Cardiac fibroblast (primary cell): ENCODE data around the gene PPARD.

Experiments
- DNase-seq, 2 donors: peaks; one replicate each; pipeline versions ENCODE4 v3.0.0 to v3.0.0-alpha.2; 2010; ENCODE audit warnings: low read depth in 2 of 2
- H3K4me3 ChIP-seq, 2 donors: replicated peaks in 1 of 2; 1 replicate in 1 of 2; 2 replicates in 1 of 2; pipeline ENCODE4 v1.5.1; 2011; ENCODE audit warnings: low read depth in 2 of 2, low read length in 2 of 2, mild to moderate bottlenecking in 2 of 2, moderate library complexity in 1 of 2
- TF ChIP-seq, protein P1 (sequence below): IDR thresholded peaks from one replicate; pipeline ENCODE4 v1.5.1; 2011; ENCODE audit warnings: low read depth, mild to moderate bottlenecking, low read length, inconsistent platforms

Gene PPARD

DNA sequence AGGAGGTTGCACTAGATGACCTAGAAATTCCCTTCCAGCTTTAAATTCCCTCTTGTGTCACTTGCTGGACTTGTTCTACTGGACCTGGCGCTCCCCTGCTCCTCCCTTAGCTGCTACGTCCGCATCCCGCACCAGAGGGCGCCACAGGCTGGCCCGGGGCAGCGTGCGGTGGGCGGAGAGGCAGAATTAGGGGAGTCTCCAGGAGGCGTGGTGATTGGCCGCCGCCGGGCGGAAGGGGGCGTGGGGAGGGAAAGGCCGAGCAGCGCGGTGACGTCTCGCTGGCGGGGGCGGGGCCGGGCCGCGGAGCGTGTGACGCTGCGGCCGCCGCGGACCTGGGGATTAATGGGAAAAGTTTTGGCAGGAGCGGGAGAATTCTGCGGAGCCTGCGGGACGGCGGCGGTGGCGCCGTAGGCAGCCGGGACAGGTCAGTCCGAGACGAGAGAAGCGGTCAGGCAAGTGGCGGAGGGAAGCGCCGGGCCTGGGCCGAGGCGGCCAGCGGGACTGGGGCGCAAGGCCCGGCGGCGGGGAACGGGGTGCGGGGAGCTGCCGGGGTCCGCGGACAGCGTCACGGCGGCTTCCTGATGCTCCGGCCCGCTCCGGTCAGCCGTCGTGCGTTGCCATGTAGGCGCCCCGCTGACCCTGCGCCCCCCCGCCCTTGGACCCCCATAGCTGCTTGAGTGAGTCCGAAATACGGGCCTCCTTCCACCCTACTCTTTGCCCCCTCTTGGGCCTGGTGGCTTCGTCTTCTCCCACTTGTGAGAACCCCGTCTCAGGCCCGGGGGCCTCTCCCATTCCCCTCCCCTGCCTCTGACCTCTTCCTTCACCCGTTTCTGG lies at the start of gene PPARD:
Gene PPARD, plus strand, starts transcription at position 301 of the 834 bp plus-strand sequence. CDS start 68,530 bp downstream, outside the sequence.
- peak; percentile 96 to 97 for DNase-seq
- peak within 1 kb of the TSS; percentile 78 to 79 for H3K4me3 ChIP-seq
- TF ChIP-seq, protein P1, sequence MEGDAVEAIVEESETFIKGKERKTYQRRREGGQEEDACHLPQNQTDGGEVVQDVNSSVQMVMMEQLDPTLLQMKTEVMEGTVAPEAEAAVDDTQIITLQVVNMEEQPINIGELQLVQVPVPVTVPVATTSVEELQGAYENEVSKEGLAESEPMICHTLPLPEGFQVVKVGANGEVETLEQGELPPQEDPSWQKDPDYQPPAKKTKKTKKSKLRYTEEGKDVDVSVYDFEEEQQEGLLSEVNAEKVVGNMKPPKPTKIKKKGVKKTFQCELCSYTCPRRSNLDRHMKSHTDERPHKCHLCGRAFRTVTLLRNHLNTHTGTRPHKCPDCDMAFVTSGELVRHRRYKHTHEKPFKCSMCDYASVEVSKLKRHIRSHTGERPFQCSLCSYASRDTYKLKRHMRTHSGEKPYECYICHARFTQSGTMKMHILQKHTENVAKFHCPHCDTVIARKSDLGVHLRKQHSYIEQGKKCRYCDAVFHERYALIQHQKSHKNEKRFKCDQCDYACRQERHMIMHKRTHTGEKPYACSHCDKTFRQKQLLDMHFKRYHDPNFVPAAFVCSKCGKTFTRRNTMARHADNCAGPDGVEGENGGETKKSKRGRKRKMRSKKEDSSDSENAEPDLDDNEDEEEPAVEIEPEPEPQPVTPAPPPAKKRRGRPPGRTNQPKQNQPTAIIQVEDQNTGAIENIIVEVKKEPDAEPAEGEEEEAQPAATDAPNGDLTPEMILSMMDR = peak; percentile 99

DNA sequence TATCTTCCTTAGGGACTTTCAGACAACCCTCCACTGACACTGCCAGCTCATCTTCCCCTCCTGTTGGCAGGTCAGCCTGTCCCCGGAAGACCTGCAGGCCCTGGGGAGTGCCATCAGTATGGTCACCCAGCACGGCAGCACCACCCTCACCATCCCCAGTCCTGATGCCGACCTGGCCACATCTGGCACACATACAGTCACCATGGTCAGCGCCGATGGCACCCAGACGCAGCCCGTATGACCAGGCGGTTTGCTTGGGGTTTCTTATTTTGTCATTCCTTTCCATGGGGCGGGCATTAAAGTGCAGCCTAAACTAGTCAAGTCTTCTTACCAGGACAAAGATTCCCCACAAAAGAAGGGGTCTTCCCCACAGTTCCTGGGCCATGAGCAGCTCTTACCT lies 48.7 kb upstream of the PPARD start:
- DNase-seq = no peak
- H3K4me3 ChIP-seq = no peak overlapping the region
- TF ChIP-seq, protein P1 = no peak

DNA sequence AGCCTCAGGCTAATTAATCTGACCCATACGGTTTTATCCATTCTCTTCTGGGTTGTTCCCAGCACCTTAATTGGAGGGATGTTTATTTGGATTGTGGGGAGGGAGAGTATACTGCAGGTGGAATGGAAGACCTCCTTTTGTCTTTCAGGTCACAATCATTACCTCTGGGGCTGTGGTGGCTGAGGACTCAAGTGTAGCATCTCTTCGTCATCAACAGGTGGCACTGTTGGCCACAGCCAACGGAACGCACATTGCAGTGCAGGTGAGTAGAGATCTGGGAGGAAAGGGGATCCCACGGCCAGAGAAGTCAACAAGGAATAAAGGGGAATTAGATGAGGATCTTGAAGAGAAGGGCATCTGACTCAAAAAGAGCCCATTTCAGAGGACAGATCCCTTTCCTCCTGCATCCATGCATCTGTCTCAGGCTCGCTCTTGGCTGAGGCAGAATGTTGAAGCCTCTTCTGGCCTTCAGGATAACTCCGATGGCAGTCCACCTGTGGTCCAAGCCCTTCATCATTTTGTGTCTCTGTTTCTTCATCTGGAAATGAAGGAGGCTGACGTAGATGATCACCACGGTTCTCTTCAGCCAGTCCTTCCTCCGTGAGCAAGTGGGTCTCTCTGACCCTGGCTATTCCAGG lies 47.9 kb upstream of the PPARD start:
- DNase-seq = peak; percentile 45 to 48
- TF ChIP-seq, protein P1 = peak; percentile 77
- no peak overlapping the region for H3K4me3 ChIP-seq

DNA sequence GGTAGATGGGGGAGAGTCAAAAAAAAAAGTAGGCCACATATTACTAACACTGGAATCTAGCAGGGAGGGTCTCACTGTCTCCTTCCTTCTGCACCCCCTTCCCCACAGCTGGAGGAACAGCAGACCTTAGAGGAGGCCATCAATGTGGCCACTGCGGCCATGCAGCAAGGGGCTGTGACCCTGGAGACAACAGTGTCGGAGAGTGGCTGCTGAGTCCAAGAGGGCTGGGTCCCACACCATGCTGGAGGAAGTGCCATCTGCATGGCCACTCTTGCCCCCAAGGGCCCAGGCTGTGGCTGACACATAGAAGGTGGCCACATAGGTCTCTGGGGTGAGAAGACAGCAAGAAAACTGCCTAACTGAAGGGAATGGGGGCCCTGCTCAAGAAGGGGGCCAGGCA lies 47.3 kb upstream of the PPARD start:
- no peak overlapping the region for H3K4me3 ChIP-seq
- DNase-seq = no peak
- TF ChIP-seq, protein P1 = no peak

DNA sequence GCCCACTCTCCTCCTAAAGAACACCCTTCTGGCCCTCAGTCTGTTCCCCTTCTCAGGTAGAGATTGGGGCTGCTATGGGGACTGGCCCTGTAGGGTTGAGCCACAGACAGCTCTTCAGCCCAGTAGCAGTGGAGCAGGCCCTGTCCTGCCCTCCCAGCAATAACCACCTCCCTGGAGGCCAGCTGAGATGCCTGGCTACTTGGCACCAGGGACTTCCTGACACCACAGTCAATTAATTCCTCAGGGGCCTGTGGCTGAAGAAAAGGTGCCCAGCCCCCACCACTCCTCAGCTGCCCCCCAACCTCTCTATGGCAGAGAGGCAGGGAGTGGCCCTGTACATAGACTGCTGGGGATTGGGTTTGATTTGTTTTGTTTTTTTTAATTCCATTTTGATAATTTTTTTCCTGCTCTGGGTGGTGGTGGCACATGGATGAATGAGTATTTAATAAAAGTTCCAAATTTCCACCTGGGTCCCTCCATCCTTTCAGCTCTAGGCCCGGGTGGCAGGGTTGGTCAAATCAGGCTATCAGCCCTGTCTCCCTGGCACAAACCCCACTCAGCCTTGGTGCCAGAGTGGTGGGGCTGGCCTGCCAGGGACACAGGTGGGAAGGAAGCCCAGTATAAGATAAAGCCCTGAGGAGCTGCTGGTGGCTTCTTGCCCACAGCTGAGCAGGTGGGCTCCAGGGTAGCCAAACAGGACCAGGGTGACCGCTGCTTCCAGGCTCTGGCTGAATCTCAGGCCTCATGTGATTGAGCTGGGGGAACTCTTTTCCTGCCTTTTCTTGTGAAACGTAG lies 46.6 kb upstream of the PPARD start:
- no peak overlapping the region for H3K4me3 ChIP-seq
- no peak for DNase-seq
- TF ChIP-seq, protein P1 = no peak

DNA sequence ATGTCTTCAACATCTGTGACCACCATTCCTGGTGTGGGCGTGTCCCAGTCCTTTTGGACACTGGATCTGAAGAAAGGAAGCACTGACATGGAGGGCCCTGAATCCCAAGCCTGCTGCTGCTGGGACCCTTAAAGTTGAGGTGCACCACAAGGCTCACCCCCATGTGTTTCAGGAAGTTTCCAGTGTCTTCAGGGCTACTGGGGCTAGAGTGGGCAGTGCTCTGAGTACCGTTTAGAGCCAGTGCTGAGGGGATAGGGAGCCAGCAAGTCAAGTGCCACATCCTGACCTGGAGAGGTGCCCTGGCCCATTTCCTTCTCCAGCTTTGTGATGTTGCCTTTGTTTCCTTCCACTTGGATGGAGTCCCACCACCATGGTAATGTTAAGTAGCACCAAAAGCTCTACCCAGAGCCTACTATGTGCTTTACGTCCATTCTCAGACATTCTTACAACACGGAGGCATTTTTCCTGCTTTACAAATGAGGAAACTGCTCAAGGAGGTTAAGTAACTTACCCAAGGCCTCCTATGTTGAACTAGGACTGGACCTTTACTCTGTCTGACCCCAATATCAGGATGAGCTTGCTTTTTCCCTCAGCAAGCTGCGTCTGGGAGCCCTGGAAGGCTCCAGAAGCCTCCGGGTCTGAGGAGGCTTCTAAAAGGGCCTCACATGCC lies 45.3 kb upstream of the PPARD start:
- no peak overlapping the region for H3K4me3 ChIP-seq
- TF ChIP-seq, protein P1 = no peak
- DNase-seq = no peak
